ENCODE measurements around the gene FBXL14. TPM values are rescaled to one million over a fixed set of nuclear protein-coding genes. Genes with fewer than 3 reads are reported as not detected.
A peak's percentile ranks its signal among the peaks of the same experiment; 100 is the strongest.

Gene FBXL14
- total RNA-seq, 1 experiment from 2014 or later = 18.3 TPM

DNA sequence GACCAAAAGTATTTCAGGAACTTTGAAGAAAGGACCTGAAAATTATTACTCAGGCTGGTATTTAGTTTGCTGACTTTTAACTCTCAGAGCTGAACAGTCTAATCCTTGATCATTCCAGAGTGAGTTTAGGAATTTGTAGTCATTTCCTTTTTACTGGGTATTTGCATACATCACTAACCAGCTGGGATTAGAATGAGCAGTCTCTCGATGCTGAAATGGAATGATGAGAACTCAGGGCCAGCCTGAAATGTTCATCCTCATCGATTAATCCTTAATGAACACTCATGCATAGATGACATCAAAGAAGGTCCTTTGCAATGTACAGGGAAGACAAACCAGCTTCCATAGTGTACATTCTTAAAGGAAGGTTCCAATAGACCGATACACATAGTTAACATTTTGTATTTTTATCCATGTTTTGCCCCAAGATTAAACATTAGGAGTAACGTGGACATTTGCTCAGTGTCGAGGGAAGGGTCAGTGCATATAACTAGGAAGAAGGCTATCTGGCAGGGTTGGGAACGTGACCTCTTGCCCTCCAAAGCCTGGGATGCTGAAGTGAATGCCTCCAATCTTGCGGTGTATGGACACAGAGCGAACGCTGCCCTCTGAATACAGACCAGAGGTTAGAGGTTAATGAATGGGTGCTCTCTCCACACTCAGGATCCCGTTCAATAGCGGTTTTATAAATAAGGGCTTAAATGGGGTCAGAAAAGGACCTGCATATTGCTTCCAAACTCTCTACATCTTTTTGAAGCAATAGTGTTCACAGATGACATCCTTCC, 14.5 kb downstream of the FBXL14 start:
- Histone ChIP-seq H3K4me3 (ENCODE audit: low read length) (no peak overlapping the region), H3K4me2 (ENCODE audit: low read length) (no peak overlapping the region), H3K27ac (ENCODE audit: low read length) (no peak overlapping the region), H3K27me3 (ENCODE audit: low read length) (no peaks in the 10 kb centered on the region), H3K9me3 (ENCODE audit: low read length) (no peaks in the 10 kb centered on the region), H3F3A (ENCODE audit: low read length, unreplicated experiment) (no peaks in the 10 kb centered on the region), H3K79me2 (ENCODE audit: low read length) (no peaks in the 10 kb centered on the region), H2AFZ (ENCODE audit: low read length) (no peak overlapping the region), H3K4me1 (ENCODE audit: insufficient read depth, low read length) (peaks cover 22% of the 10 kb centered on the region), H3K9me2 (replicated peaks; ENCODE audit: low read length) (no peaks in the 10 kb centered on the region), H3K9ac (ENCODE audit: low read length) (no peak overlapping the region), H4K20me1 (ENCODE audit: low read length) (no peaks in the 10 kb centered on the region), H3K36me3 (ENCODE audit: low read depth, low read length) (no peaks in the 10 kb centered on the region)
- no TSS peak for BruUV-seq (replicated peaks)
- CTCF ChIA-PET = no interaction called here
- no peak for ATAC-seq
- intact Hi-C loops (cut with micrococcal nuclease) = loop anchor here (5.0 to 10.0 kb wide), 2 partner anchors 298 to 1005 kb away; no protein-coding TSS in a partner anchor
- DNase-seq = no peak
- POLR2A ChIA-PET (ENCODE audit: unreplicated experiment) = no interaction called here
- no peak for TF ChIP-seq EZH2phosphoT487 (IDR thresholded peaks at IDR 0.05; ENCODE audit: borderline replicate concordance, low read length)
- no peak for TF ChIP-seq EZH2 (IDR thresholded peaks at IDR 0.05; ENCODE audit: low read length, unreplicated experiment)
- TF ChIP-seq, protein P1, sequence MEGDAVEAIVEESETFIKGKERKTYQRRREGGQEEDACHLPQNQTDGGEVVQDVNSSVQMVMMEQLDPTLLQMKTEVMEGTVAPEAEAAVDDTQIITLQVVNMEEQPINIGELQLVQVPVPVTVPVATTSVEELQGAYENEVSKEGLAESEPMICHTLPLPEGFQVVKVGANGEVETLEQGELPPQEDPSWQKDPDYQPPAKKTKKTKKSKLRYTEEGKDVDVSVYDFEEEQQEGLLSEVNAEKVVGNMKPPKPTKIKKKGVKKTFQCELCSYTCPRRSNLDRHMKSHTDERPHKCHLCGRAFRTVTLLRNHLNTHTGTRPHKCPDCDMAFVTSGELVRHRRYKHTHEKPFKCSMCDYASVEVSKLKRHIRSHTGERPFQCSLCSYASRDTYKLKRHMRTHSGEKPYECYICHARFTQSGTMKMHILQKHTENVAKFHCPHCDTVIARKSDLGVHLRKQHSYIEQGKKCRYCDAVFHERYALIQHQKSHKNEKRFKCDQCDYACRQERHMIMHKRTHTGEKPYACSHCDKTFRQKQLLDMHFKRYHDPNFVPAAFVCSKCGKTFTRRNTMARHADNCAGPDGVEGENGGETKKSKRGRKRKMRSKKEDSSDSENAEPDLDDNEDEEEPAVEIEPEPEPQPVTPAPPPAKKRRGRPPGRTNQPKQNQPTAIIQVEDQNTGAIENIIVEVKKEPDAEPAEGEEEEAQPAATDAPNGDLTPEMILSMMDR (conservative IDR thresholded peaks at IDR 0.05; ENCODE audit: low read depth, low read length) = no peak

DNA sequence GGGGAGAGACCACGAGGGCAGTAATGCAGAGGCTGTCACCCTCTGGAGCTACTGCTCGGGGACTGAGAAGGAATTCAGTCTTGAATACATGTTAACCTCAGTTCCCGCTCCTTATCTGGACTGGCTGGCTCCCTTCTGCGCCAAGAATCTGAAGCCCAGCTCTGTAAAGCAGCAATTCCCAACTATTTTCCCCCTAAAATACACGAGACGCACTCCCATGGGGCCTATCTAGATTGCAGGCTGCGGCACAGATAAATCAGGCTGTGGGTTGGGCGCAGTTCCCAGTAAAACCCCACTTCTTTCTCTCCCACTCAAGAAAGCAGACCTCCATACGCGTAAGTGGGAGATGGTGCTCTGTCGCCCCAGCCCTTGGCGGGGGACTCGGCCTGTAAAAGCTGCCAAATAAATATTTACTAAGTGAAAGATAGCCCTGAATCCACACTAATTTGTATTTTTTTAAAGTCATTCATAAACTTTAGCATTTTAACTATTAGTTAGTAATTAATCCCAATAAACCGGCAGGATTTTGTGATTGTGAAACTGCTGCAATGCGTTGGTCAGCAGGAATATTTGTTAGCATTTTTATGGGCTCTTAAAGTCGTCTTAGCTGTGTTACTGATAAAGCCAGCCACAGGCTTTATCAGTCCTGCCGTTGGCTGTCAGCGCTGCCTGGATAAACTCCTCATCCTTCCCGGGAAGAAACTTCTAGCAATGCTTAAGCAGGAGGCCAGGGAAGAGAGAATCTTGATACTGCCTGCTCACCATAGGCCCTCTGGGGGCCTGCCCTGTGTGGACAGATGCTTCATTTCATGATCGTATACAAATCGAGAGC, 17.8 kb downstream of the FBXL14 start:
- CTCF ChIA-PET = no interaction called here
- DNase-seq = peak; percentile 7

More for the DNA sequence above, 17.8 kb downstream of the FBXL14 start:
- POLR2A ChIA-PET (ENCODE audit: unreplicated experiment) = no interaction called here
- no peaks in the 10 kb centered on the region for H3K36me3 ChIP-seq (ENCODE audit: low read depth, low read length)
- H3K9ac ChIP-seq (ENCODE audit: low read length) = no peak overlapping the region
- TF ChIP-seq EZH2phosphoT487 (IDR thresholded peaks at IDR 0.05; ENCODE audit: borderline replicate concordance, low read length) = no peak
- TF ChIP-seq EZH2 (IDR thresholded peaks at IDR 0.05; ENCODE audit: low read length, unreplicated experiment) = no peak
- TF ChIP-seq, protein P1 (conservative IDR thresholded peaks at IDR 0.05; ENCODE audit: low read depth, low read length) = no peak
- H3K9me3 ChIP-seq (ENCODE audit: low read length) = no peaks in the 10 kb centered on the region
- no peaks in the 10 kb centered on the region for H3F3A ChIP-seq (ENCODE audit: low read length, unreplicated experiment)
- H4K20me1 ChIP-seq (ENCODE audit: low read length) = no peaks in the 10 kb centered on the region
- H2AFZ ChIP-seq (ENCODE audit: low read length) = peak overlapping the region; percentile 75
- H3K4me2 ChIP-seq (ENCODE audit: low read length) = peak overlapping the region; percentile 88
- ATAC-seq = no peak
- no peaks in the 10 kb centered on the region for H3K27me3 ChIP-seq (ENCODE audit: low read length)
- peaks cover 23% of the 10 kb centered on the region for H3K4me1 ChIP-seq (ENCODE audit: insufficient read depth, low read length)
- H3K27ac ChIP-seq (ENCODE audit: low read length) = peak overlapping the region; percentile 57
- no TSS peak for BruUV-seq (replicated peaks)
- no peak overlapping the region for H3K4me3 ChIP-seq (ENCODE audit: low read length)
- H3K79me2 ChIP-seq (ENCODE audit: low read length) = no peaks in the 10 kb centered on the region
- H3K9me2 ChIP-seq (replicated peaks; ENCODE audit: low read length) = no peaks in the 10 kb centered on the region
- intact Hi-C loops (cut with micrococcal nuclease) = no loop called here
